Neuron (in vitro differentiated cells): ENCODE results near the gene RASGRP3.
A peak's percentile ranks its signal among the peaks of the same experiment; 100 is the strongest.

ENCODE experiments used
- H2AFZ ChIP-seq: one replicate; pipeline ENCODE4 v1.6.1; 2013; ENCODE audit warnings: low read depth, mild to moderate bottlenecking, inconsistent platforms, low read length, moderate library complexity
- H3K27me3 ChIP-seq: one replicate; pipeline ENCODE4 v1.6.1; 2013; ENCODE audit warnings: low read length; ENCODE audit not compliant: insufficient read depth
- H3K36me3 ChIP-seq: one replicate; pipeline ENCODE4 v1.6.1; 2013; ENCODE audit warnings: low read length; ENCODE audit not compliant: insufficient read depth
- H3K4me1 ChIP-seq: one replicate; pipeline ENCODE4 v1.6.1; 2013; ENCODE audit warnings: low read length; ENCODE audit not compliant: insufficient read depth
- H3K4me3 ChIP-seq: 2 replicates; pipeline ENCODE4 v1.5.1; 2013; ENCODE audit warnings: mild to moderate bottlenecking, low read length, moderate library complexity
- H3K9me3 ChIP-seq: one replicate; pipeline ENCODE4 v1.6.1; 2013; ENCODE audit warnings: low read length

Gene RASGRP3

GRCh38 chr2:33469238-33469637 is 7.2 kb upstream of the RASGRP3 start:
- no peak overlapping the region for H2AFZ ChIP-seq
- H3K9me3 ChIP-seq = no peaks in the 10 kb centered on the region
- H3K27me3 ChIP-seq = no peaks in the 10 kb centered on the region
- no peaks in the 10 kb centered on the region for H3K4me1 ChIP-seq
- no peaks in the 10 kb centered on the region for H3K36me3 ChIP-seq
- no peak overlapping the region for H3K4me3 ChIP-seq

- H3K4me1 ChIP-seq = peaks cover 5% of the 10 kb centered on the region
- peak overlapping the region; percentile 68 for H2AFZ ChIP-seq
- peak overlapping the region; percentile 44 for H3K4me3 ChIP-seq
- H3K27me3 ChIP-seq = no peaks in the 10 kb centered on the region
- no peaks in the 10 kb centered on the region for H3K36me3 ChIP-seq
- no peaks in the 10 kb centered on the region for H3K9me3 ChIP-seq
Observed at GRCh38 chr2:33475224-33476130, 972 bp upstream of the RASGRP3 start.

DNA sequence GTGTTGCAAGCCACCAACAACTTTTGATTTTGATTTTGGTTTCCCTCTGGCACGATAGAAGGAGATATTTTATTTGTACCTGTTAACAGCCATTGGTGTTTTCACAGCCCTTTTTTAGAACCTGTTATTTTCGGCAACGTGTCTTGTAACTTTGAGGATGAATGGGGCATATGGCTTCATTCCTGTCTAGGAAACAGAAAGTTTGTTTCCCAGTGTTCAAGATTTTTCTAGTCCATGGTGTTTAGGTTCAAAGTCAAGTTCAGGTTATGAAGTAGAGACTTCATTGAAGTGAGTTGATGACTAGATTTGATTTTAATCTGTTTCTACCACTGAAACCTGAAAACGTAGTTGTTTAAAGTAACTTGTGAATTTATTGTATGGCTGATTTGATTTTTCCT is 343 bp downstream of the RASGRP3 start:
- Histone ChIP-seq H3K36me3 (no peaks in the 10 kb centered on the region), H3K9me3 (no peaks in the 10 kb centered on the region), H3K4me3 (no peak overlapping the region), H2AFZ (no peak overlapping the region), H3K27me3 (no peaks in the 10 kb centered on the region), H3K4me1 (peaks cover 5% of the 10 kb centered on the region)

- Histone ChIP-seq H2AFZ (no peak overlapping the region), H3K4me1 (peaks cover 5% of the 10 kb centered on the region), H3K27me3 (no peaks in the 10 kb centered on the region), H3K4me3 (no peak overlapping the region), H3K36me3 (no peaks in the 10 kb centered on the region), H3K9me3 (no peaks in the 10 kb centered on the region)
Observed at GRCh38 chr2:33477473-33478468, 1.3 kb downstream of the RASGRP3 start.

DNA sequence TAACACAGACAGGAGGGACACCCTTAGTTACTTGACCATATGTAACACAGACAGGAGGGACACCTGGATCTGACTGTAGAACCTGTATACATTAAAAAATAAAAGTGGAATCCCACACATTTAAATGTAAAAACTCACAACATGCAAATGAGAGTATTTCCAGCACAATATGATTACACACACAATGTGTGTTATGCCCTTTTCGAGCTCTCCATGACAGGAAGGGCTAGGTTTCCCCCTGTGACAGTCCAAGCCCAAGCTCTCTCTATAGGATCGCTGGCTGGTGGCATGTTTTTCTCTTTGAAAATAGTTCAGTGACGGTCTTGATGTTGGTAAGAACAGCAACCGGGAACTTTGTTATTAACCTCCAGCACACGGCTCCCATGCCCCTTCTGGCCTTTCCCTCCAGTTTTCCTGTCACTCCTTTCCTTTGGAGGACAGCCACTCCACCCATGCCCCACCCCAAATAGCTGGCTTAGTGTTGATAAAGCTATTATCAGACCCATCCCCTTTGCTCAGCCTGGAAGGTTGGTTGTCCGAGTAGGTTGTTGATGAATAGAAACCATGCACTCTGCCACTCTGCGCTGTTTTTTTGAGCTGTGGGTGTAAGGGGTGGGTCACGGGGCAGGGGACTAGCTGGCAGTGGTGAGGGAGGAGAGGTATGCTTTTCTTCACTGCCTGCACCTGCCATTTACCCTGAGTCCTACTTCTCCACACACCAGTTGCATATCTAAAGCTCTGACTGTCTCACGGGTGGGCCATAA is 2.7 kb downstream of the RASGRP3 start:
- Histone ChIP-seq H2AFZ (no peak overlapping the region), H3K4me3 (no peak overlapping the region), H3K4me1 (peaks cover 5% of the 10 kb centered on the region), H3K27me3 (no peaks in the 10 kb centered on the region), H3K36me3 (no peaks in the 10 kb centered on the region), H3K9me3 (no peaks in the 10 kb centered on the region)

DNA sequence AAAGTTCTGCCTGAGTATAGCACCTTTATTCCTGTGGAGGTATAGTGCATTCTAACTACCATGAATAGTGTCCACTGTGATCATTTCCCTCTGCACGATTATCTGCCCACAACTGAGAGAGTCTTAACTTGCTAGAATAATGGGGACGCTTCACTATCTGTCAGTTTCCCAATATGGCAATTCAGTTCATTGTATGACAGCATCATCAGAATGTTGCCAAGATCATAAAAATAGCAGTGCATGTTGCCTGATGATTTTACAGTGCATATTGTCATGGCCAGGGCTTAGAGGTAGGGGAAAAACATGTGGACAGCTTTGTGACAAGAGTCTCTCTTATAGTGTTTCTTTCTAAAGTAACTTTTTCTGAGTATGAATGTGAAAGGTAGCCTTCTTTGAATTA is 6.1 kb downstream of the RASGRP3 start:
- Histone ChIP-seq H3K9me3 (no peaks in the 10 kb centered on the region), H3K4me1 (no peaks in the 10 kb centered on the region), H2AFZ (no peak overlapping the region), H3K4me3 (no peak overlapping the region), H3K27me3 (no peaks in the 10 kb centered on the region), H3K36me3 (no peaks in the 10 kb centered on the region)

GRCh38 chr2:33484042-33484621 is 7.7 kb downstream of the RASGRP3 start:
- Histone ChIP-seq H3K36me3 (no peaks in the 10 kb centered on the region), H3K4me1 (no peaks in the 10 kb centered on the region), H3K4me3 (no peak overlapping the region), H3K27me3 (no peaks in the 10 kb centered on the region), H2AFZ (no peak overlapping the region), H3K9me3 (no peaks in the 10 kb centered on the region)

- no peak overlapping the region for H2AFZ ChIP-seq
Observed at GRCh38 chr2:33485051-33485450, 8.6 kb downstream of the RASGRP3 start.

DNA sequence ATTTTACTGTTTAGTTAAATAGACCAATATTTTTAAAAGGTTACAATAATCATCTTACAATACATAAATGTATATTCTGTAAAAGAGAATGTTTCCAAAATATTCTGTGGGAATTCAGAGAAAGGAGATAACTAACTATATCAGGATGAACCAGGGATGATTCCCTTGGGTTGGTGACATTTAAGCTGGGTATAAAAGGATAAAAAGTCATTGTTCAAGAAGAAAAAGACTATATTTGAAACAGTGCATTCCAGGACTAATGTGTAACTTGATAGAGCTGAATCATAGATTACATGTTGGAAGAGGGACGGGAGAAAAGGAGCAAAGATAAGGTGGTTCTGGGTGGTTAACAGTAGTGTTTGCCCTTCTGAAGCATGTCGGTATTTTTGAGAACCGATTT is 10.1 kb downstream of the RASGRP3 start:
- Histone ChIP-seq H3K4me3 (no peak overlapping the region), H3K4me1 (peaks cover 4% of the 10 kb centered on the region), H2AFZ (no peak overlapping the region), H3K36me3 (no peaks in the 10 kb centered on the region), H3K9me3 (no peaks in the 10 kb centered on the region), H3K27me3 (no peaks in the 10 kb centered on the region)

More at GRCh38 chr2:33485051-33485450, 8.6 kb downstream of the RASGRP3 start:
- Histone ChIP-seq H3K36me3 (no peaks in the 10 kb centered on the region), H3K4me3 (no peak overlapping the region), H3K4me1 (no peaks in the 10 kb centered on the region), H3K9me3 (no peaks in the 10 kb centered on the region), H3K27me3 (no peaks in the 10 kb centered on the region)

- Histone ChIP-seq H3K9me3 (no peaks in the 10 kb centered on the region), H3K4me3 (no peak overlapping the region), H2AFZ (no peak overlapping the region), H3K36me3 (no peaks in the 10 kb centered on the region), H3K4me1 (peaks cover 4% of the 10 kb centered on the region), H3K27me3 (no peaks in the 10 kb centered on the region)
Observed at GRCh38 chr2:33488178-33488690, 11.8 kb downstream of the RASGRP3 start.

DNA sequence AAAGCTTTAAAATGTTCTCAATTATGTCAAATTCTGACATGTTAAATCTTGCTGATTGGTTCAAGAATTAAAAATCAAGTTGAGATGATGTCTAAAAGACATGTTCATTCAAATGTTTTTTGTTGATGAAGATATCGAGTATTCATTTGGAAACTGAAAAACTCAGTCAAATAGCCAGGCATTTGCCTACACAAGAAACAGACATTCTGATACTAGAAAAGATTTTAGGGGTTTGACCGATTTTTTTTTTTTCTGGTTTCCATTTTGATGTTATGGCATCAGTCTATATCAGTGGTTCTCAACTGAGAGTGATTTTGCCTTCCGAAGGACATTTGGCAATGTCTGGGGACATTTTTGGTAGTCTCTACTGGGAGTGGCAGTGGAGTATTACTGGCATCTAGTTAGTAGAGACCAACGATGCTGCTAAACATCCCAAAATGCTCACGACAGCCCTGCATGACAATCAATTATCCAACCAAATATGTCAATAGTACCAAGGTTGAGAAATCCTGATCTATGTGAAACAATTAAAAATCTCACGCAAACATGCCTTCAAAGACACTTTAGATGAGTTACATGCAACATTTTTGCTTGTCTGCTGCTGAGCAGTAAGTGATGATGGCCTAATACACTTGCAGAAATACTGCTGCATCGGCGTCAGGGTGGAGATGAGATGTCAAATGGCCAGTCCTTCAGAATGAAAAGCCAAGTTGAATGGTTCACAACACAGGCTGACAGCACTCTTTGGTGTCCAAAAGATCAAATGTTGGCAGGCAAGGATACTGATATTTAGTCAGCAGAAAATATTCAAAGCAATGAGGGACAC is 12.5 kb downstream of the RASGRP3 start:
- Histone ChIP-seq H3K36me3 (no peaks in the 10 kb centered on the region), H3K9me3 (no peaks in the 10 kb centered on the region), H2AFZ (no peak overlapping the region), H3K27me3 (no peaks in the 10 kb centered on the region), H3K4me3 (no peak overlapping the region), H3K4me1 (peaks cover 4% of the 10 kb centered on the region)
